Fibroblast of skin of back (primary cell): ENCODE results near the gene FBXO7. TPM values are rescaled to one million over a fixed set of nuclear protein-coding genes. Genes with fewer than 3 reads are reported as not detected.
"Not testable (repeated sequence)": the region's sequence is repeated elsewhere in the genome, so short reads cannot be mapped to it uniquely, and the experiment has no call there.

Source experiments
- DNase-seq: peaks from one replicate; pipeline ENCODE4 v3.0.0-alpha.2; 2013
- polyA plus RNA-seq, 2 experiments: library from polyadenylated mRNA; unstranded; fragments of 120-200 nt; gene quantifications; one replicate each; pipeline ENCODE4 v1.2.1, GENCODE V29; 2013; ENCODE audit not compliant: insufficient read length in 2 of 2

The FBXO7 gene
- 87.7 TPM for polyA plus RNA-seq (2013, experiment 1 of 2; ENCODE audit: insufficient read length)
- 78.7 TPM for polyA plus RNA-seq (2013, experiment 2 of 2; ENCODE audit: insufficient read length)

- DNase-seq = peak; percentile 94
These were observed at the start of gene FBXO7 for GRCh38 chr22:32474635-32475467. Gene FBXO7, plus strand, starts transcription at chr22:32474811. Its CDS starts 192 bp downstream, at chr22:32475003.

DNA sequence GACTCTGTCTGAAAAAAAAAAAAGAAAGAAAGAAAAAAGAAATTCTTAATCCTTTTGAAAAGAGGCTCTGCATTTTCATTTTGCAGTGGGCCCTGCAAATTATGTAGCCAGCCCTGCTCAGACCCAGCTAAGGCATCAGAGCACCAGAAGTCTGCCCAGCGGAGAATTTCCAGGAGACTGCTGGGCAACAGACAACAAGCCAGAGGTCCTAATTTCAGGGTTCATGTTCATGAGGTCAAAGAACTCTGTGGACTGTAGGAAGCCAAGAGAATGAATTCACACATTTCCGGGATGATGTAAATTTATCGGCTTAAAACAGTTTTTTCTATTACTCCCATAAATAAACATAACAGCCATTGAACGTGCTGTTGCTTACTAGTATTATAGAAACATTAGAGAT is 47.7 kb upstream of the FBXO7 start:
- DNase-seq = no peak

- DNase-seq = no peak
These were observed 44.3 kb upstream of the FBXO7 start for GRCh38 chr22:32430352-32430751.

- DNase-seq = no peak
These were observed 30.5 kb upstream of the FBXO7 start for GRCh38 chr22:32444068-32444467.

DNA sequence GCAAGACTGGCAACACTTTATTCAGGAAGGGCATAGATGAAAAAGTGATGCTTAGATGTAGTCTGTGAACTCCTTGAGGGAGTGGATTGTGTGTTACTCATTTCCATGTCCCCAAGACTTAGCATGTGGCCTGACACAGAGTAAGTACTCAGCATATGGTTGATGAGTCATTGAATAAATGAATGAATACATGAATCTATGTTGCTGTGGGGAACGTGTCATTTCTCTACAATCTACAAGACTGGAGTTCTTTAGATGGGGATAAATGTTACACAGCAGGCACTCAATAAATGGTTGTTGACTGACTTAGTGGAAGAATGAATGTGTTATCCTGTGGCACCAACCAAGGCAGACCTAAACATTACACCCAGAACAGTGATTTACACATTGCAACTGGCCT is 28.3 kb upstream of the FBXO7 start:
- peak; percentile 9 for DNase-seq

DNA sequence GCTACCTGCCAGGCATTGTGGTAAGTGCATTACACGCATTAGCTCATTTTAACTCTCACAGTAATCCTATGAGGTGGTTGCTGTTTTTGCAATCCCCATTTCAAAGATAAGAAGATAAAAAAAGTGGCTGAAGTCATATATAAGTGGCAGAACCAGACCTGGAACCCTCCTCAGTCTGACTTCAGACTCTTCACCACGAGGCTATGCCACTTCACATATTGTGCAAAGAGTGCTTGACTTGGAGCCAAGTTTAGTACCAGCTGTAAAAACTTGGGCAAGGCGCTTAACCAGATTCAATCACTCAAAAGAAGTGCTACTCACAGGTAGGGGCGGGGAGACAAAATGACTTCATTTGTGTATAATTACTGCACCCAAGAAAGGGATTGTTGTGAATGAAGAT is 25.6 kb upstream of the FBXO7 start:
- DNase-seq = no peak

DNA sequence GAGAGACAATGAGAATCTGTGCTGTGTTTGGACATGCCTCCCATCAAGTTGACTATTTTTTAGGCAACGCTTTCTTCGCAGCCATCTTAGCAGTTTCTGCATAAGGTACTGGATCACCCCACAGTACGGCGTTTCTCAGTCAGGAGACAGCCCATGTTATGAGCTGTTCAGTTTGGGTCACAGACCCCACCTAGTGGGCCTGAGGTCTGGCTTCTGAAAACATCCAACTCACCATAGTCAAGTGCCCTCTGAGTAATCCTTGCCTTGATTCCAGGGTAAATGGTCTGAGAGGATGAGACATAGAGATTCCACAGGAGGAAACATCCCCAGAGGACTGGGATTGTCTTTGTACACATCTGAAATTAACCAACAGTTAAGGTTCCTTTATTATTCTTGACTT is 17.6 kb upstream of the FBXO7 start:
- DNase-seq = no peak

GRCh38 chr22:32462452-32462851 is 12.2 kb upstream of the FBXO7 start:
- no peak for DNase-seq

DNA sequence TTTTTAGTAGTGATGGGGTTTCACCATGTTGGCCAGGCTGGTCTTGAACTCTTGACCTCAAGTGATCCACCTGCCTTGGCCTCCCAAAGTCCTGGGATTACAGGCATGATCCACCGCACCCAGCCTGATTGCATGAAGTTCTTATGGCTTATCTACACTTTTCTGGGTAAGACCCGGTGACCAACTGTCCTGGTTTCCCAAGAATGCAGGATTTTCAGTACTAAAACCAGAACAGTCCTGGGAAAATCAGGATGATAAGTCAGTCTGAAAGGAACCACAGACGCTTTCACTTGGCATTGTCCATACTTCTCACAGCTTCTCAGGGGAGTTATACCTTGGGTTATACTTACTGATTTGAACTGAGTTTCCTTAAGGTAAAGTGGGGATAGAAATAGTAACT is 8.9 kb upstream of the FBXO7 start:
- peak; percentile 10 for DNase-seq

GRCh38 chr22:32466496-32466895 is 8.1 kb upstream of the FBXO7 start:
- no peak for DNase-seq

GRCh38 chr22:32469799-32470212 is 4.8 kb upstream of the FBXO7 start:
- peak; percentile 87 for DNase-seq

DNA sequence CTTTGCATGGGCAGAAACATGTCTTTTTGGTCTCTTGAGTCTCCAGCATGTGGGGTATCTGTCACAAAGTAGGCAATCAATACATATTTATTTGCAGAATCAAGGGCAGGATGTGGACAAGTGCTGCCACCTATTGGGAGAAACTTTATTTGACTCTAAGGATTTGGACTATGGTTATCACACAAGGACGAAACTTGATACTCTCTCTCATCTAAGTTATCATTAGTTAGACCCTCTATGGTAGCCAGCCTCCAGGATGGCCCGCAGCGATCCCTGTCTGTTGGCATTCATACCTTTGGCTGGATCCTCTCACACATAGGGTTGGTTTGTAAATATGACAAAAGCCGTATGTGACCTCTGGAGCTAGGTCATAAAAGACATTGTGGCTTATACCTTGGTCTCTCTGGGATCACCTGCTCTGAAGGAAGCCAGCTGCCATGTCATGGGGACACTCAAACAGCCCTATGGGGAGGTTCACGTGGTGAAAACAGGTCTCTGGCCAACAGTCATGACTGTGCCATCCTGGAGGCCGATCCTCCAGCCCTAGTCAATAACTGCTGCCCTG is 1.1 kb upstream of the FBXO7 start:
- DNase-seq = peak; percentile 63

DNA sequence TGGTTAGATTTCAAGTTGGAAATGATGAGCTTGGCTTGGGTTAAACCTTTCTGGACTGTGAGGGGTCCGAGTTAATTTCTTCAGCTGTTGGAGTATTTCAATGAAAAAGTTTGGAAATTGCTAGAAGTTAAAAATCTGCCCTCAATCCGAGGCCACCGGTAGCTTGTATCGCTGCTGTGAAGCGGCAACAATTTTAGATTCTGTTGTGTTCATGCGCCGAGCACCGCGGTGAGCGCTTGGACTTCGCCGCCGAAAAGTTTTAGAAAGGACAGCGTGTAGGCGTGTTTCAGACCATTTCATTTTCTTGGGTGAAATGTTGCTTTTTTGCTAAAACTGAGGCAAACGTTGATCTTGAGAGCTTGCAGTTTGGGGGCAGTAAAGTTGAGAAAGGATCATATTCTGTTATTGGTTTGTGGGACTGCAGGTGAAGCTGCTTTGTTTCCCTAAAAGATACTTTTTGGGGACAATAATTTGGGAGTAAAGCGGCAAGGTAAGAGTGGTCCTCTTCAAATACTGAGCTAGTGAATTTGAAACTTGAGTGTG is 928 bp downstream of the FBXO7 start:
- peak; percentile 52 for DNase-seq

GRCh38 chr22:32476281-32477195 is 1.9 kb downstream of the FBXO7 start:
- DNase-seq = no peak

GRCh38 chr22:32477596-32477995 is 3.0 kb downstream of the FBXO7 start:
- DNase-seq = no peak

DNA sequence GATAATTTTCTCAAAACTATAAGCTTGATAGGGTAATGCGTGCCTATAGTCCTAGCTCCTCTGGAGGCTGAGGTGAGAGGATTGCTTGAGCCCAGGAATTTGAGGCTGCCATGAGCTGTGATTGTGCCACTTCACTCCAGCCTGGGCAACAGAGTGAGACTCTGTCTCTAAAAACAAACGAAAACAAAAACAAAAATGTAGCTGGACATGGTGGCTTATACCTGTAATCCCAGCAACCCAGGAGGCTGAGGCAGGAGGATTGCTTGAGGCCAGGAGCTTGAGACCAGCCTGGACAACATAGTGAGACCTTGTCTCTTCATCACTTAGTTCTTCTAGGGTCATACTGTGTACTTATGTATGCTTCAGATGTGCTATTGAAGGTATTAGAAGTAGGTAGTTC is 3.9 kb downstream of the FBXO7 start:
- not testable (repeated sequence) for DNase-seq

DNA sequence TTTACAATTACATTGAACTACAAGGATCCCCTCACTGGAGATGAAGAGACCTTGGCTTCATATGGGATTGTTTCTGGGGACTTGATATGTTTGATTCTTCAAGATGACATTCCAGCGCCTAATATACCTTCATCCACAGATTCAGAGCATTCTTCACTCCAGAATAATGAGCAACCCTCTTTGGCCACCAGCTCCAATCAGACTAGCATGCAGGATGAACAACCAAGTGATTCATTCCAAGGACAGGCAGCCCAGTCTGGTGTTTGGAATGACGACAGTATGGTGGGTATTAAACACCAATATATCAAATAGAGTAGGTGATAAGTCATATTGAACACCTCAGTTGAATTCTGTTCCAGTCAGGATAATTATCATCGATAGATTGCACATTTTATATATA is 4.4 kb downstream of the FBXO7 start:
- DNase-seq = peak; percentile 6

GRCh38 chr22:32480238-32480637 is 5.6 kb downstream of the FBXO7 start:
- no peak for DNase-seq

DNA sequence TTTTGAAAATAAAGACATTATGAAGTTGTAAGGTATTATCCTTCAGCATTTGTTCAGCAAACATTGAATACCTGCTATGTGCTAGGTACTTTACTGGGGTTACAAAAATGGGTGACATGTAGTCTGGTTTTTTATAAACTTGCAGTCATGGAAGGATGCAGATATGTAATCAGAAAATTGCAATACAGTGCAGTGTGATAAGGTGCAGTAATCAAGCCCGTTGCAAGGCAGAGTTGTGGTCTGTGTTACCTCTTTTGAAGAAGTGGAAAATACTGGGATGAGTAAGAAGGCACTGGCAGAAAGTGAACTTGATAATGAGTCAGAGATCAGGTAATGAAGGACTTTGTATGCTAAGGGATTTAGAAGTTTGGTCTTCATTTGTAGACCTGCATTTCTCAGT is 8.1 kb downstream of the FBXO7 start:
- no peak for DNase-seq

- DNase-seq = no peak
These were observed 12.2 kb downstream of the FBXO7 start for GRCh38 chr22:32486656-32487390.

DNA sequence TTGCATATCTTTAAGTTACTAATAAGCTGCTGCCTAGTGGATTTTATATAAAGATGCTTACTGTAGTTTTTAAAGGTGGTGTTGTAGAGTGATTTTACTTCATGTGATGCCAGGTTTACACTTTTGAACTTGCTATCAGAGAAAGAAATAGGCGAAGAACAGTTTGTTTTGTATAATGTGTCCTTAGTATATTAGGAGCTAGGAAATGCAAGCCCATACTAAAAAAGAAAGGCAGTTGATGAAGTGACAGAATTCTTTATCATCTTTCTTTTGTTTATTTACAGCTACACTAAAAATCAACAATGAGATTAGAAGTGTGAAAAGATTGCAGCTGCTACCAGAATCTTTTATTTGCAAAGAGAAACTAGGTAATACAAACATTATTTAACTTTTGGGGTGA is 12.8 kb downstream of the FBXO7 start:
- no peak for DNase-seq

DNA sequence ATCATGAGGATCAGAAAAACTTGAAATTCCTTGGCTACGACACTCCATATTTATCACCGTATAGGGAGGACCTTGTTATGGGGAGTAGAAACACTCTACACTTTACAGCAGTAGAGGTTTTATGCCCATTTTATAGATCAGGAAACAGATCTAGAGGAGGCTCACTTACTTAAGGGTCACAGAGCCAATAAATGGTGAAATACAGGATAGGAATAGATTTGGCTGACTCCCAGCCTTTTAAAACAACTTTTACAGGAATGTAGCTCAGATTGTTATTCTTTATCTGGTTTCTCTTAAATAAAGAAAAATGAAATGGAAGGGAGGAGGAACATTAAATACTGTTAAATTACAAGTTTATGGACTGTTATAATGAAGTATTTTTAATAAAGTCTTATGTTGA is 14.8 kb downstream of the FBXO7 start:
- no peak for DNase-seq
